Measurements from ENCODE around the gene RIMBP2. TPM values are rescaled to one million over a fixed set of nuclear protein-coding genes. Genes with fewer than 3 reads are reported as not detected.

RIMBP2 gene
- total and polyA plus RNA-seq, 4 donors, result 0.39 to 1.0 TPM; not detected in 2

DNA sequence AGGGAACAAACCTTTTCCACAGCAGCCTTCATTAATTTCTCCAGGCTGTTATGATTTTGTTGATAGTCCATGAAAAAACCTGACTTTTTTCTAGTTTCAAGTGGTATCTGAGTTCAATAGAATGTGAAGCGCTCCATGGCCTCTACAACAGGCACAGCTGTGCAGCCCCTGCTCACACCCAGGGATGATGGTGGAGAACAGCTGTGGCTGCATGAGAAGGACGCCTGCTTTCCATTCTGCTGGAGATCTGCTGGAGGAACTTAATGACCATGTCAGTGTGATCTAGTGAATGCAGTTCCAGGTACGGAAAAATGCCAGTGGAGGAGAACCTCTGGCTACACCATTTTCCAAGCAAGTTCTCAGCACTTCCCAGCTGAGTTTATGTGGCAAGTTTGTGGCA lies 297.8 kb downstream of the RIMBP2 start:
- H3K9me3 ChIP-seq (ENCODE audit: control insufficient read depth, low read length), result no peaks in the 10 kb centered on the region
- no peaks in the 10 kb centered on the region for H3K4me1 ChIP-seq (ENCODE audit: control insufficient read depth in 1 of 2, insufficient read depth in 2 of 2, low read length in 2 of 2)
- ATAC-seq (ENCODE audit: low FRiP score) (no peak), DNase-seq (no peak)
- H3K27ac ChIP-seq (ENCODE audit: low read depth in 1 of 2, low read length in 2 of 2), result no peak overlapping the region
- no peaks in the 10 kb centered on the region for H3K27me3 ChIP-seq (ENCODE audit: control insufficient read depth in 1 of 2, insufficient read depth in 2 of 2, low read length in 1 of 2)
- 72 to 79% methylated on average over 3 of the region's 3 CpGs for WGBS, 2 donors
- H3K4me3 ChIP-seq (ENCODE audit: low read length in 2 of 2), result no peak overlapping the region
- intact Hi-C loops (cut with DNase I), result no loop called here
- H3K36me3 ChIP-seq (ENCODE audit: control insufficient read depth in 1 of 2, insufficient read depth in 2 of 2, low read length in 1 of 2), result no peaks in the 10 kb centered on the region

DNA sequence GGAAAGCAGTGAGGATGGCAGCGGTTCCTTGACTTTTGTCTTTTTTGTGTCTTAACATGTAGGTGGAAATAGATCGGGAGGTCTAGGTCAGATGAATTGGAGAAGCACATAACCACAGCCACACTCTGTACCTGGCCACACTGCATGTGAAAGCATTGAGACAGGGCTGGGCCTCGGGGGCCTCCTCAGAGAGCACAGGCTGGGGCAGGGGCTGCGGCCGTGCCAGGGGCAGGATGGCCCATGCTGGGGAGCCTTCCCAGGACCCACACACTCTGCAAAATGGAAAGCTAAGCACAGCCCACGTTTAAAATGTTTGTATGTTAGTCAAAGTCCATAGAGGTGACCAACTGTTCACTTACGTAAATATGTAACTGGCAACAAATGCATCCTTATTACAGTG lies 301.7 kb downstream of the RIMBP2 start:
- Histone ChIP-seq H3K9me3 (ENCODE audit: control insufficient read depth, low read length) (no peaks in the 10 kb centered on the region), H3K36me3 (ENCODE audit: control insufficient read depth in 1 of 2, insufficient read depth in 2 of 2, low read length in 1 of 2) (no peaks in the 10 kb centered on the region), H3K27me3 (ENCODE audit: control insufficient read depth in 1 of 2, insufficient read depth in 2 of 2, low read length in 1 of 2) (no peaks in the 10 kb centered on the region), H3K4me3 (ENCODE audit: low read length in 2 of 2) (no peak overlapping the region), H3K4me1 (ENCODE audit: control insufficient read depth in 1 of 2, insufficient read depth in 2 of 2, low read length in 2 of 2) (no peaks in the 10 kb centered on the region), H3K27ac (ENCODE audit: low read depth in 1 of 2, low read length in 2 of 2) (no peak overlapping the region)
- ATAC-seq (ENCODE audit: low FRiP score), result no peak
- 84% methylated on average over 7 of the region's 7 CpGs for WGBS, 2 donors
- intact Hi-C loops (cut with DNase I), result no loop called here
- no peak for DNase-seq

DNA sequence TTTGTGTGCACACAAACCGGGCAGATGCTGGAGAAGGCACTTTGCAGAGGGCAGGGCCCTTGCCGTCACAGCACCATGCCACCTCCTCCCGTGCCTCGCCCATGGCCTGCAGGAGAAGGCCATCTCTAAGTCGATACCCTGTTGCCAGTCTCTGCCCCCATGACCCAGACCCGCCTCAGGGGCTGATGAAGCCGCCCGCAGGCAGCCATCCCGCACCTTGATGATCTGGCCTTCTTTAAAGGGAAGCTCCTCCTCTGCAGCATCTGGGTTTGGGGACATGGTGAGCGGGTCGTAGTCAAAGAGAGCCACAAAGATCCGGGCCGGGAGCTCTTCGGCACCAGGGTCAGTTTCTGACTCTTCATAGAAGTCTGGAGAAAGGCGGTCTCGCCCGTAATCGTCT lies 302.2 kb downstream of the RIMBP2 start:
- no peaks in the 10 kb centered on the region for H3K4me1 ChIP-seq (ENCODE audit: control insufficient read depth in 1 of 2, insufficient read depth in 2 of 2, low read length in 2 of 2)
- H3K4me3 ChIP-seq (ENCODE audit: low read length in 2 of 2), result no peak overlapping the region
- H3K36me3 ChIP-seq (ENCODE audit: control insufficient read depth in 1 of 2, insufficient read depth in 2 of 2, low read length in 1 of 2), result no peaks in the 10 kb centered on the region
- H3K9me3 ChIP-seq (ENCODE audit: control insufficient read depth, low read length), result no peaks in the 10 kb centered on the region
- 85% methylated on average over 18 of the region's 18 CpGs for WGBS, 2 donors
- H3K27me3 ChIP-seq (ENCODE audit: control insufficient read depth in 1 of 2, insufficient read depth in 2 of 2, low read length in 1 of 2), result no peaks in the 10 kb centered on the region
- H3K27ac ChIP-seq (ENCODE audit: low read depth in 1 of 2, low read length in 2 of 2), result no peak overlapping the region
- no peak for DNase-seq
- ATAC-seq (ENCODE audit: low FRiP score), result no peak
- intact Hi-C loops (cut with DNase I), result loop anchor here in 1 of 2 donors (1.0 kb wide), 1 partner anchor 13 kb away; no protein-coding TSS in a partner anchor

DNA sequence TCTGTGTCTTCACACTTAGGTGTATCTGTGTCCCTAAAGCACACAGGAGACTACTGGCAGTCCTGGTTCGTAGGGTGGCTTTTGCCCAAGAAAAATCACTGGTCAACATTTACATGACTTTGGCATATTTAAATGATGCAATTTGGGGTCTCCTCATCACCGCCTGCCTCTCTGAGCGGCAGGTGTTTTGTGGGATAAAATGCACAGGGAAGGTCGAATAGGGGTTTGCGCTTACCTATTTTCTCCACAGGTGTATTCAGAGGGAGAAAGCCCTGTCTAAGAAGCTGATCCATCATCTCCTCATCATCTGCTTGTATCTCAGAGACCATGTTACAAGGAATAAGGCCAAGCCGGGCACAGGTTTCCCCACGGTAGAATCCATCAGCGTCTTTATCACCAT lies 303.7 kb downstream of the RIMBP2 start:
- intact Hi-C loops (cut with DNase I), result no loop called here
- Histone ChIP-seq H3K4me1 (ENCODE audit: control insufficient read depth in 1 of 2, insufficient read depth in 2 of 2, low read length in 2 of 2) (no peaks in the 10 kb centered on the region), H3K36me3 (ENCODE audit: control insufficient read depth in 1 of 2, insufficient read depth in 2 of 2, low read length in 1 of 2) (no peaks in the 10 kb centered on the region), H3K9me3 (ENCODE audit: control insufficient read depth, low read length) (no peaks in the 10 kb centered on the region), H3K27ac (ENCODE audit: low read depth in 1 of 2, low read length in 2 of 2) (no peak overlapping the region), H3K4me3 (ENCODE audit: low read length in 2 of 2) (no peak overlapping the region), H3K27me3 (ENCODE audit: control insufficient read depth in 1 of 2, insufficient read depth in 2 of 2, low read length in 1 of 2) (no peaks in the 10 kb centered on the region)
- DNase-seq (no peak), ATAC-seq (ENCODE audit: low FRiP score) (no peak)
- WGBS, 2 donors, result 78 to 90% methylated on average over 8 of the region's 8 CpGs

DNA sequence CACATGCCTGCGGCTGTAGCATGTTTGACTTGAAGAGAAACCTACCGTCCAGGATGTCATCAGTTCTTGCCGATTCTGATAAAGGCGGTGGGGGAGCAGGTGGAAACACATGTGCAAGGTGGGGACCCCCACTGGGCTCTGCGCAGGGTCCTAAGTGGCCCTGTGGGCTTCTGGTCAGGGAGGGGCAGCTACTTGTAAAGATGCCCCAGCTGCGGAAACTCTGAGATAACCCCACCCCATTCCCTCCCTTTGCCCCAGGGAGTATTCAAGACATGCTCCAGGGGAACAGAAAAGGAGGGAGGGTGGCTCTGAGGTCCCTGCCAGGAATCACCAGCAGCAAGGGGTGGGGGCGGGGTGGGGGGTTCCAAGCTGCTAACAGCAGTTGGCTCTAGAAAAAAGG lies 310.8 kb downstream of the RIMBP2 start:
- WGBS, 2 donors, result 47 to 49% methylated on average over 7 of the region's 7 CpGs
- Histone ChIP-seq H3K4me3 (ENCODE audit: low read length in 2 of 2) (no peak overlapping the region), H3K36me3 (ENCODE audit: control insufficient read depth in 1 of 2, insufficient read depth in 2 of 2, low read length in 1 of 2) (no peaks in the 10 kb centered on the region), H3K9me3 (ENCODE audit: control insufficient read depth, low read length) (no peaks in the 10 kb centered on the region), H3K27me3 (ENCODE audit: control insufficient read depth in 1 of 2, insufficient read depth in 2 of 2, low read length in 1 of 2) (no peaks in the 10 kb centered on the region), H3K27ac (ENCODE audit: low read depth in 1 of 2, low read length in 2 of 2) (no peak overlapping the region), H3K4me1 (ENCODE audit: control insufficient read depth in 1 of 2, insufficient read depth in 2 of 2, low read length in 2 of 2) (no peaks in the 10 kb centered on the region)
- intact Hi-C loops (cut with DNase I), result no loop called here
- ATAC-seq (ENCODE audit: low FRiP score), result no peak
- no peak for DNase-seq

DNA sequence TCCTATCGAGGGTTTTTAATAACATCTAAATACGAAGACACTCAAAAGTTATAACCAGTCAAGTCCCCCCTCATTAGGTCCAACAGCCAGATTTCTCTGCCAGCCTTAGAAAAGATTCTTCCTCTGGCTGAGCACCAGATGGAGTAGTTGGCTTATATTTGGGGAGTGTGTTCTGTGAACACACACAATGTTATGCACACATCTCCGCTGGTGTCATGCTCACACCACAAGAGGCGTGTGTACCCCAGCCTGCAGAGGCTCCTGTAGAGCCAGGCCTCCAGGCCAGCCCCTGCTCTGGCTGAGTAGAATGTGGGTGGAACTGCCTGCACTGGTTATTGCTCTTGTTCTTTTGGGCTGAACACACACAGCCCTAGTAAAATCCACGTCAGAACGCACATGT lies 314.4 kb downstream of the RIMBP2 start:
- ATAC-seq (ENCODE audit: low FRiP score), result no peak
- no peak overlapping the region for H3K27ac ChIP-seq (ENCODE audit: low read depth in 1 of 2, low read length in 2 of 2)
- no peaks in the 10 kb centered on the region for H3K9me3 ChIP-seq (ENCODE audit: control insufficient read depth, low read length)
- intact Hi-C loops (cut with DNase I), result no loop called here
- 64 to 68% methylated on average over 6 of the region's 6 CpGs for WGBS, 2 donors
- no peaks in the 10 kb centered on the region for H3K27me3 ChIP-seq (ENCODE audit: control insufficient read depth in 1 of 2, insufficient read depth in 2 of 2, low read length in 1 of 2)
- no peak for DNase-seq
- H3K4me3 ChIP-seq (ENCODE audit: low read length in 2 of 2), result no peak overlapping the region
- H3K4me1 ChIP-seq (ENCODE audit: control insufficient read depth in 1 of 2, insufficient read depth in 2 of 2, low read length in 2 of 2), result no peaks in the 10 kb centered on the region
- H3K36me3 ChIP-seq (ENCODE audit: control insufficient read depth in 1 of 2, insufficient read depth in 2 of 2, low read length in 1 of 2), result no peaks in the 10 kb centered on the region

- Histone ChIP-seq H3K36me3 (ENCODE audit: control insufficient read depth in 1 of 2, insufficient read depth in 2 of 2, low read length in 1 of 2) (no peaks in the 10 kb centered on the region), H3K27me3 (ENCODE audit: control insufficient read depth in 1 of 2, insufficient read depth in 2 of 2, low read length in 1 of 2) (no peaks in the 10 kb centered on the region), H3K4me3 (ENCODE audit: low read length in 2 of 2) (no peak overlapping the region), H3K4me1 (ENCODE audit: control insufficient read depth in 1 of 2, insufficient read depth in 2 of 2, low read length in 2 of 2) (no peaks in the 10 kb centered on the region), H3K9me3 (ENCODE audit: control insufficient read depth, low read length) (no peaks in the 10 kb centered on the region), H3K27ac (ENCODE audit: low read depth in 1 of 2, low read length in 2 of 2) (no peak overlapping the region)
- no peak for ATAC-seq (ENCODE audit: low FRiP score)
- intact Hi-C loops (cut with DNase I), result no loop called here
- DNase-seq, result no peak
- WGBS, 2 donors, result 65% methylated on average over 12 of the region's 12 CpGs
These were observed 317.8 kb downstream of the RIMBP2 start for GRCh38 chr12:130398100-130398848.

DNA sequence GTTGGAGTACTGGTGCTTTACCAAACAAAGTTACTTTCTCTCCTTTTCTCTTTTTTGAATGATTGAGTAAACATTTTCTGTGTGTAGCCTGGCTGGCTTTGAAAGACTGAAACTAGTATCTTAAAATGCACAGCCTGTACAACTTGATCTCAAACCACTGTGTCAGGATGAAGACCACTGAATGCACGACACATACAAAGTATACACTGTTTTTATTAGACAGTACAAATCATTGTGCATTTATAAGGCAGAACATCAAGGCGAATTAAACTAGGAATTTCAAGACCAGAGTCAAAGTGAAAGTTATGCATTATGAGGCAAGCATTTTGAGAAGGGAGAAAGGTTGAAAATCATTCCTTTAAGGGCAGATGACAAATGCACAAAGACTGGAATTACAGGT lies 319.4 kb downstream of the RIMBP2 start:
- Histone ChIP-seq H3K27ac (ENCODE audit: low read depth in 1 of 2, low read length in 2 of 2) (no peak overlapping the region), H3K4me1 (ENCODE audit: control insufficient read depth in 1 of 2, insufficient read depth in 2 of 2, low read length in 2 of 2) (no peaks in the 10 kb centered on the region), H3K9me3 (ENCODE audit: control insufficient read depth, low read length) (no peaks in the 10 kb centered on the region), H3K27me3 (ENCODE audit: control insufficient read depth in 1 of 2, insufficient read depth in 2 of 2, low read length in 1 of 2) (no peaks in the 10 kb centered on the region), H3K36me3 (ENCODE audit: control insufficient read depth in 1 of 2, insufficient read depth in 2 of 2, low read length in 1 of 2) (no peaks in the 10 kb centered on the region), H3K4me3 (ENCODE audit: low read length in 2 of 2) (no peak overlapping the region)
- intact Hi-C loops (cut with DNase I), result no loop called here
- 66 to 78% methylated on average over 2 of the region's 2 CpGs for WGBS, 2 donors
- DNase-seq, result no peak
- no peak for ATAC-seq (ENCODE audit: low FRiP score)

DNA sequence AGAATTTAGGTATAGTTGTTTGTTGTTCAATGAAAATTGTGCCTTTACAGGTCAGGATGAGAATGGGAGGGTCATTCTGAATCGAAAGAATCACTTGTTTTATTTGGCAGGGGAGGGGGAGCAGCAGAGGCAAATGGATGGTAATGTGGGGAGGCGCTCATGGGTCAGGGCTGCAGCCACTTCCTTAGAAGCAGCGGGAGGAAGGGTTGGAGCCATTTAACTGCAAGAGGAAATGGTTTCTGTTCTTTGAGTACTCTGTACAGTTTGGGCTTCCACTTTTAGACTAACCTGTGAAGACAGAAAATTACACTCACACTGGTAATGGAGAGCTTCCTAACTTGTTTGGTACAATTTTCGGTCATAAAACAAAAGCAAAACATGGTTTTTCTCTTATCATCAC lies 321.2 kb downstream of the RIMBP2 start:
- Histone ChIP-seq H3K4me3 (ENCODE audit: low read length in 2 of 2) (no peak overlapping the region), H3K9me3 (ENCODE audit: control insufficient read depth, low read length) (no peaks in the 10 kb centered on the region), H3K4me1 (ENCODE audit: control insufficient read depth in 1 of 2, insufficient read depth in 2 of 2, low read length in 2 of 2) (no peaks in the 10 kb centered on the region), H3K27me3 (ENCODE audit: control insufficient read depth in 1 of 2, insufficient read depth in 2 of 2, low read length in 1 of 2) (no peaks in the 10 kb centered on the region), H3K36me3 (ENCODE audit: control insufficient read depth in 1 of 2, insufficient read depth in 2 of 2, low read length in 1 of 2) (no peaks in the 10 kb centered on the region), H3K27ac (ENCODE audit: low read depth in 1 of 2, low read length in 2 of 2) (no peak overlapping the region)
- no peak for DNase-seq
- intact Hi-C loops (cut with DNase I), result no loop called here
- 31 to 38% methylated on average over 4 of the region's 4 CpGs for WGBS, 2 donors
- no peak for ATAC-seq (ENCODE audit: low FRiP score)
